HL-60 (cell line): ENCODE measurements around the gene ALK.

Experiments used
- DNase-seq, 2 experiments: peaks; one replicate each; pipeline ENCODE4 v3.0.0-alpha.2; 2010 to 2020; ENCODE audit warnings: low read depth in 1 of 2, low spot score in 1 of 2
- H3K27ac ChIP-seq: fragments of 250-450 bp; sonication (Bioruptor Pico); replicated peaks from 2 replicates; pipeline ENCODE4 v1.5.1; 2020; ENCODE audit warnings: mild to moderate bottlenecking, moderate library complexity
- H3K27me3 ChIP-seq: fragments of 250-450 bp; sonication (Bioruptor Pico); 2 replicates; pipeline ENCODE4 v1.5.1; 2021; ENCODE audit warnings: mild to moderate bottlenecking, moderate library complexity; ENCODE audit not compliant: insufficient read depth, poor library complexity, severe bottlenecking
- H3K4me3 ChIP-seq: replicated peaks from 2 replicates; pipeline ENCODE4 v1.5.1; 2011; ENCODE audit warnings: mild to moderate bottlenecking, control low read depth, low read length; ENCODE audit not compliant: insufficient read depth
- CTCF ChIP-seq: IDR thresholded peaks from one replicate; pipeline ENCODE4 v1.5.1; 2011; ENCODE audit warnings: low read length, control low read depth, inconsistent platforms; ENCODE audit not compliant: insufficient read depth
- GABPA ChIP-seq: IDR thresholded peaks from 2 replicates; pipeline ENCODE4 v1.6.1; 2012; ENCODE audit warnings: low read depth
- POLR2AphosphoS5 ChIP-seq: IDR thresholded peaks from 2 replicates; pipeline ENCODE4 v1.6.1; 2012; ENCODE audit warnings: low read depth
- REST ChIP-seq: IDR thresholded peaks from 2 replicates; pipeline ENCODE4 v1.6.1; 2012; ENCODE audit warnings: low read depth; ENCODE audit not compliant: insufficient replicate concordance
- SPI1 ChIP-seq: IDR thresholded peaks from 2 replicates; pipeline ENCODE4 v1.6.1; 2012; ENCODE audit warnings: low read depth, mild to moderate bottlenecking, borderline replicate concordance

ALK gene

GRCh38 chr2:29147963-29148362, 773.4 kb downstream of the ALK start:
- DNase-seq = no peak
- Histone ChIP-seq H3K4me3 (no peak overlapping the region), H3K27ac (no peak overlapping the region), H3K27me3 (peaks cover 5% of the 10 kb centered on the region)
- TF ChIP-seq CTCF = no peak
- no peak for TF ChIP-seq GABPA
- TF ChIP-seq POLR2AphosphoS5 = no peak

- Histone ChIP-seq H3K4me3 (no peak overlapping the region), H3K27me3 (peaks cover 8% of the 10 kb centered on the region), H3K27ac (no peak overlapping the region)
- TF ChIP-seq REST (no peak), SPI1 (no peak), CTCF (no peak), GABPA (no peak), POLR2AphosphoS5 (no peak)
- DNase-seq = no peak
These were observed 775.2 kb downstream of the ALK start for GRCh38 chr2:29146197-29146596.

- H3K4me3 ChIP-seq = no peak overlapping the region
- no peak overlapping the region for H3K27ac ChIP-seq
- no peak for DNase-seq
- no peak for TF ChIP-seq REST
- no peak for TF ChIP-seq GABPA
- TF ChIP-seq SPI1 = no peak
- no peak for TF ChIP-seq CTCF
- TF ChIP-seq POLR2AphosphoS5 = no peak
- H3K27me3 ChIP-seq = peaks cover 8% of the 10 kb centered on the region
These were observed 777.7 kb downstream of the ALK start for GRCh38 chr2:29143657-29144056.
